ENCODE measurements around the gene SFMBT1.
A peak's percentile ranks its signal among the peaks of the same experiment; 100 is the strongest.
"Not testable (repeated sequence)": the region's sequence is repeated elsewhere in the genome, so short reads cannot be mapped to it uniquely, and the experiment has no call there.

The SFMBT1 gene

DNA sequence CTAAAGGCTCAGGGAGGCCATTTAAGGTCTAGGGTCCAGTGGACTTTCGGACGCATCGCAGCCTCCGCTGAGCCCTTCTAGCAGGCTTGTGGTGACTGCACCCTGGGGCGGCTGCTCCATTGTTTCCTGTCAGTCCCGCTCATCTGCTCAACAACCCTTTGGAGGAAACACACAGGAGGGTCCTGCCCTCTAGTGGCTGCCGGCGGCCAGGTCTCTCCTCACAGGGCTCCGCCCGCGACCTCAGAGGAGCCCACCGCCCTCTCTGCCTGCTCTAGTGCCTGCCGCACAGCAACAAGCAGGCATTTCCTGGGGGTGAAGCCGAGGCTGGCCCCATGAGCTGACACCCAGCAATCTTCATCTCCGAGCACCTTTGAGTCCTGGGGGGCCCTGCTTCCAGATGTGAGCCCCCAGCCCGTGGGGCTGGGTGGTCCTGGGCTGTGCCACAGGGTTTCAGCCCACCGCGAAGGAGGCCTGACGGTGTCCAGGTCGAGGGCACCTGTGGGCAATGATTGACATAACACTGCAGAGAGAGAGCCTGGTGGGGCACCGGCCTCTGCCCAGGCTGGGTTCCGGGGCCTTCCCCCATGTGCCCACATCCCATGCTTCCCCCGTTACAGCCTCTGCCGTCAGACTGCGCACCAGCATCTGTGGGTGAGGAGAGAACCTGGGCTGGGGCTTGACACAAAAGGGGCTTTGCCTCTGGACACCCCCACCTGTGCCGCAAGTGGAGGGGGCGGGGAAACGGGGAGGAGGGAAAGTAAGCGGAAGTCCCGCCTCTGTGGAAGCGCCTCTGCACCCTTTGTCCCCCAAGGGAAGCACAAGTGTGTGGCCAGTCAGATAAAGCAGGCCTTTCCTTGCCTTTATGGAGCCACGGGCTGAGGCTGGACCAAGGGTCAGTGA, 27.0 kb upstream of the SFMBT1 start:
- peak; percentile 65 for DNase-seq

DNA sequence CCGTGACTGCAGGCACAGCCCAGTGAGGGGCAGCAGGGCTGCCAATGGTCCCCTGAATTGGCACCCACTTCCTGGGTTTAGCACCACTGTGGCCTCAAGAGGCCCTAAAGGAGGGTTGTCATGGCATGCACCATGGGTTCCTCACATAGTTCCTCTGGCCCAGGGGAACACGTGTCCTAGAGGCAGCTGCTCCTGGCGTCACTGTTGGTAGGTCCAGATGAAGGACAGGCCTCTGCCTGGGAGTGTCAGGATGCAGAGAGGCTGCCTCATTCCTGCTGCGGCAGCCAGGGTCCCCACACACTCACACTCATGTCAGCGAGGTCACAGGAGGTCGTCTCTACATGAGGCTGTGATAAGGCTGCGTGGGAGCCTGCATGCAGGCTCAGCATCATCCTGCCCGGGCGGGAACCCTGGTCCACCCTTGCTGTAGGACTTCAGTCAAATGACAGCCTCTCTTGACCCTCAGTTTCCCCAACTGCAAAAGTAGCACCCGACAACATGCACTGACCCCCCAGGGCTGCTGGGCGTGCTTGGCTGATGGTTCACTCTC, 26.1 kb upstream of the SFMBT1 start:
- no peak for DNase-seq

GRCh38 chr3:53069422-53070068, 23.7 kb upstream of the SFMBT1 start:
- no peak for DNase-seq

DNA sequence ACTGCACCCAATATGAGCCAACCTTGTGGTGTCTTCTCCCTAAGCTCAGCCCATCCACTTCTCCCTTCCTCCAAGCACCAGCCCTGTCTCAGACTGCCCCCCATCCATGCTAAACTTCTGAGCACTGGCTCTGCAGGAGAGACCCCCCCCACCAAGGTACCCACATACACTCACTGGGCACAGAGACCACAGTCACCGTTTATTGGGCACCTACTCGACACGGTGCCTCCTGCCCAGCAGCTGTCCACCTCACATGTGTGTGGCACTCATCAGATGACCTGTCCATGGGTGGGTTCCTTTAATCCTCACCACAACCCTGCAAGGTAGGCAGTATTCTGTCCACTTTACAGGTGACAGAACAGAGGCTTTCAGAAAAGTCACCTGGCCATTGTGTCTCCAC, 22.3 kb upstream of the SFMBT1 start:
- DNase-seq: no peak

DNA sequence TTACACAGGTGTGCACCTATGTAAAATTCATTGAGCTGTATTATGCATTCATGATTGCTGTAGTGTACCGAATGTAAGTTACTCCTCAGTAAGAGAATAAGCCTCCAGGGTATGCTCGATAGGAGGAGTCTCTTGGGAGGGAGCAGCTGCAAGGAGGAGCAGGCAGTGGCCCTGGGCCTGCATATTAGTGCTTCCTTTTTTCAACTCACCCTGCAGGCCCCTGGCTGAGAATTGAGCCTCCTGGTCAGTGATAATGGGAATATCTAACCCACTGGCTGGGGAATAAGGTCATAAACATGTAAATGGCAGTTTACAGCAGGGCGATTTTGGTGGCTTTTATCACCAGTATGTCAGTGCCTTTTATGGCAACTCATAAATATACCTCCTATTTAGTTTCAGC, 21.7 kb upstream of the SFMBT1 start:
- no peak for DNase-seq

DNA sequence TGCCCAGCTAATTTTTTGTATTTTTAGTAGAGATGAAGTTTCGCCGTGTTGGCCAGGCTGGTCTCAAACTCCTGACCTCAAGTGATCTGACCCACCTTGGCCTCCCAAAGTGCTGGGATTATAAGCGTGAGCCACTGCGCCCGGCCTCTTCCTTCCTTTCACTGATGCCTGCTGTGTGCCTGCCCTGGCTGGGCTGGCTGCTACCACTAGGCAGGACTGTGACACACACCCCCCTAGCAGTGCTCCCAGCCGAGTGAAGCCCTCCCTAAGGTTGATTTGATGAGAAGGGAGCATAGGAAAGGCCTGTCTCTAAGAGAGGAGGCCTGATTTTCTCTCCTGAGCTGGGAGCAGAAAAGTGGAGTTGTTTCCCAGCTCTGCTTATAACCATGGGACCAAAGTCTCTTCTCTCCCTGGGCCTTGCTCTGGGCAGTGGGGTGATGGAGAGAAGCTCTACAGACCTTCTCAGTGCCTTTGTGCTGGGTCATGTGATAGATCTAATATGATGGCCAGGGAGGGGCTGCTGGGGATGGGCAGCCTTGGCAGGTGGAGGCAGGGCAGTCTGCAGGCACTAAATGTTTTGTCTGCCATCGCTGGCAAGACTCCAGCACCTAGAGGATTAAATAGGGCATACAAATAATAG, 20.1 kb upstream of the SFMBT1 start:
- DNase-seq: no peak

DNA sequence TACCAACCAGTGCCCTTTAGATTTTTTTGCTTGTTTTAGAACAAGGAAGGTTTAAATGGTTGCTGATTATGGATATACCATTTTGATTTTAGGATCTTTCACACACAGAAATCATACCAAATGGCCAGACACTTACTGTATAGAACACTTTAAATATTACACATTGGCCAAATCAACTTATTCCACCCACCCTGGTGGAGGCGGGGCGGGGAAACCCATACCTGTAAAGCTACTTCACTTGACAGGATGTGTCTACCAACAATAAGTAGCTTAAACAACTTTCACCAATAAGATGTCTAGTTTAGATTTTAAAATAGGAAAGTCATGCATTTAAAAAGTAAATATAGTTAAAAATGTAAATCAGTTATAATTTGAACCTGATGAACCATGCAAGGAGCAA, 17.0 kb upstream of the SFMBT1 start:
- DNase-seq: no peak

GRCh38 chr3:53056442-53056841, 10.6 kb upstream of the SFMBT1 start:
- DNase-seq: no peak

DNA sequence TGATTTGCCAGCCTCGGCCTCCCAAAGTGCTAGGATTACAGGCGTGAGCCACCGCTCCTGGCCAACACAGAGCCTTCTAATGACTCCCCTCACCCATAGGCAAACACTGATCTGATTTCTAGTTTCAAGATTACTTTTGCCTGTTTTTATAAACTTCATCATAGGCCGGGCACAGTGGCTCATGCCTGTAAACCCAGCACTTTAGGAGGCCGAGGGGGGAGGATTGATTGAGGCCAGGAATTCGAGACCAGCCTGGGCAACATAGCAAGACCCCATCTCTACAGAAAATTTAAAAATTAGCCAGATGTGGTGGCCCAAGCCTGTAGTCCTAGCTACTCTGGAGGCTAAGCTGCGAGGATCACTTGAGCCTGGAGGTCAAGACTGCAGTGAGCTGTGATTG, 8.4 kb upstream of the SFMBT1 start:
- DNase-seq: not testable (repeated sequence)

GRCh38 chr3:53051929-53052328, 6.1 kb upstream of the SFMBT1 start:
- DNase-seq: no peak

GRCh38 chr3:53049987-53050386, 4.1 kb upstream of the SFMBT1 start:
- DNase-seq: no peak

GRCh38 chr3:53046171-53047170, 598 bp upstream of the SFMBT1 start:
- no peak for DNase-seq

- DNase-seq: peak; percentile 29
These were observed 959 bp downstream of the SFMBT1 start for GRCh38 chr3:53044711-53045517.

GRCh38 chr3:53044371-53044710, 1.5 kb downstream of the SFMBT1 start:
- no peak for DNase-seq

- DNase-seq: no peak
These were observed 2.1 kb downstream of the SFMBT1 start for GRCh38 chr3:53043738-53044137.

GRCh38 chr3:53042651-53043050, 3.2 kb downstream of the SFMBT1 start:
- DNase-seq: no peak

- DNase-seq: no peak
These were observed 5.5 kb downstream of the SFMBT1 start for GRCh38 chr3:53040351-53040820.

DNA sequence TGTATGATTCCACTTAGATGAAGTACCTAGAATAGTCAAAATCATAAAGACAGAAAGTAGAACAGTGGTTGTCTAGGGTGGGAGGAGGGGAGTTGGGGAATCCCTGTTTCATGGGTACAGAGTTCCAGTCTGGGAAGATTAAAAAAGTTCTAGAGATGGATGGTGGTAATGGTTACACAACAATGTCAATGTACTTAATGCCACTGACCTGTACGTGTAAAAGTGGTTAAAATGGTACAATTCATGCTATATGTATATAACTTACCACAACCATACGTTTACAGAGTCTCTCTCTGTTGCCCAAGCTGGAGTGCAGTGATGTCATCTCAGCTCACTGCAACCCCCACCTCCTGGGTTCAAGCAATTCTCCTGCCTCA, 6.5 kb downstream of the SFMBT1 start:
- no peak for DNase-seq

GRCh38 chr3:53038679-53039375, 7.0 kb downstream of the SFMBT1 start:
- DNase-seq: no peak

DNA sequence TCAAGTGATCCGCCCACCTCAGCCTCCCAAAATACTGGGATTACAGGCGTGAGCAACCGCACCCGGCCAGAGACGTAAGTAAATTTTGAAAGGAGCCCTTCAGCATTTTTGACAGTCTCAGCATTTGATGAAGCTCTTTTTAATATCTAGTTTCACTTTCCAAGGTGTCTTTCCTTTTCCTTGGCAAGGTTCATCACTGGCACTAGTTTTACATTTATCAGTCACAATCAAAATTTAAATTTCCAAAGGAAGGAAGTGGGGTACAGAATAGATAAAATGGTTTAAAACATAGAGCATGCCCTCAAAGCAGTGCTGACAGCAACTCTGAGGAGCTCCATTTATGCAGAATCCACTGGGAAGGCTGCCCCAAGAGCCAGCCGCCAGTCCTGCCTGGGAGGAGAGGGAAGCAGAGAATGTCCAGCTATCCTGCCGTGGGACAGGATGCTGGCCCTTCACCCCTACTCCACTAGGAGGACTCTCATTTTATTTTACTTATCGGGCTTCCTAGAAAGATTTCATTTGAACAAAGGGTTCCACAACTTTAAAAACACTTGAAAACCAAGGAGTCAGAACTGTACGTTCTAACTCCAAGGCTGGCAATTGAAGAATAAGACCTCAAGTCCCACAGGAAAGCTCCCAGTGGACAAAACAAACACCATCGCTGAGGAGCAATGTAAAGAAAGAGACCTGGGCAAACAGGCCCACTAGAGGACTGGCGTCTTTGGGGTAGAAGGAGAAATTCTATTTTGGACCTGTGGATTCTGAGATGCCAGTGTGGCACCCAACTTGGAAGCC, 9.9 kb downstream of the SFMBT1 start:
- no peak for DNase-seq
